HepG2 (cell line): ENCODE data around the gene PRKAB1. TPM values are rescaled to one million over a fixed set of nuclear protein-coding genes. Genes with fewer than 3 reads are reported as not detected.

ENCODE experiments used
- ASH2L ChIP-seq: fragments of 300-600, 200-600 bp; sonication (generic); IDR thresholded peaks from 2 replicates; pipeline ENCODE4 v1.7.0; 2017; ENCODE audit warnings: low read depth, mild to moderate bottlenecking, moderate library complexity, mixed read lengths, low read length; ENCODE audit not compliant: insufficient read length
- CREM ChIP-seq, 2 experiments: sonication (generic) in 1 of 2; formaldehyde crosslinking in 1 of 2; IDR thresholded peaks; 2 replicates each; pipeline versions ENCODE4 v1.4.0 to v1.6.1; 2016 to 2020; ENCODE audit warnings: antibody characterized with exemption in 1 of 2, mild to moderate bottlenecking in 1 of 2, missing genetic modification reagents in 1 of 2
- EEA1 ChIP-seq: sonication (generic); formaldehyde crosslinking; IDR thresholded peaks from 2 replicates; pipeline ENCODE4 v1.5.1; 2020; ENCODE audit warnings: mild to moderate bottlenecking, missing genetic modification reagents, borderline replicate concordance
- ELF3 ChIP-seq: IDR thresholded peaks from 2 replicates; pipeline ENCODE4 v1.6.1; 2016; ENCODE audit warnings: missing genetic modification reagents, missing compliant biosample characterization
- LRRFIP1 ChIP-seq: sonication (generic); formaldehyde crosslinking; conservative IDR thresholded peaks from 2 replicates; pipeline ENCODE4 v1.4.0; 2020; ENCODE audit warnings: missing genetic modification reagents
- MYC ChIP-seq: sonication (generic); formaldehyde crosslinking; IDR thresholded peaks from 2 replicates; pipeline ENCODE4 v1.9.0; 2021; ENCODE audit warnings: missing genetic modification reagents, borderline replicate concordance
- NFIB ChIP-seq: sonication (generic); formaldehyde crosslinking; IDR thresholded peaks from 2 replicates; pipeline ENCODE4 v1.9.0; 2021; ENCODE audit warnings: missing genetic modification reagents, mild to moderate bottlenecking, borderline replicate concordance
- PBX2 ChIP-seq: IDR thresholded peaks from 2 replicates; pipeline ENCODE4 v1.6.1; 2016; ENCODE audit warnings: control low read depth
- PCBP1 ChIP-seq: fragments of 200-400 bp; formaldehyde crosslinking; IDR thresholded peaks from 2 replicates; pipeline ENCODE4 v1.6.1; 2017; ENCODE audit warnings: mild to moderate bottlenecking, low read depth, low read length, borderline replicate concordance
- TBP ChIP-seq: sonication (generic); formaldehyde crosslinking; IDR thresholded peaks from 2 replicates; pipeline ENCODE4 v1.5.0; 2020; ENCODE audit warnings: missing genetic modification reagents
- ZBTB14 ChIP-seq: sonication (generic); formaldehyde crosslinking; IDR thresholded peaks from 2 replicates; pipeline ENCODE4 v1.4.0; 2020; ENCODE audit warnings: missing genetic modification reagents
- ZFP1 ChIP-seq: IDR thresholded peaks from 2 replicates; pipeline ENCODE4 v1.6.1; 2016
- ZFX ChIP-seq: sonication (generic); formaldehyde crosslinking; IDR thresholded peaks from 2 replicates; pipeline ENCODE4 v1.4.0; 2020; ENCODE audit warnings: mild to moderate bottlenecking, low read depth, missing genetic modification reagents, moderate library complexity
- ZNF337 ChIP-seq: sonication (generic); formaldehyde crosslinking; IDR thresholded peaks from 2 replicates; pipeline ENCODE4 v1.5.1; 2020; ENCODE audit warnings: missing genetic modification reagents, low read depth, mild to moderate bottlenecking, borderline replicate concordance
- ZNF431 ChIP-seq: sonication (generic); formaldehyde crosslinking; IDR thresholded peaks from 2 replicates; pipeline ENCODE4 v1.9.0; 2022; ENCODE audit warnings: missing genetic modification reagents, low read depth, mild to moderate bottlenecking, borderline replicate concordance
- ZNF616 ChIP-seq: sonication (generic); formaldehyde crosslinking; IDR thresholded peaks from 2 replicates; pipeline ENCODE4 v1.5.0; 2020; ENCODE audit warnings: low read depth, mild to moderate bottlenecking, missing genetic modification reagents
- ZNF629 ChIP-seq: sonication (generic); formaldehyde crosslinking; conservative IDR thresholded peaks from 2 replicates; pipeline ENCODE4 v1.5.0; 2020; ENCODE audit warnings: missing genetic modification reagents
- polyA plus RNA-seq, 8 experiments: library from polyadenylated mRNA; depleted of rRNA in 3 of 8; stranded (reverse) in 7 of 8; unstranded in 1 of 8; fragments of >200 nt; fragmentation: Illumina TruSeq in 4 of 8; extraction: Trizol in 4 of 8; gene quantifications; 2 replicates each; pipeline versions ENCODE4 v1.2.1 to v1.2.3, GENCODE V29; 2011 to 2016; ENCODE audit warnings: low read depth in 4 of 8, missing spikeins in 1 of 8, mixed read lengths in 1 of 8; ENCODE audit not compliant: insufficient read depth in 1 of 8
- total RNA-seq, 5 experiments: library from RNA; depleted of rRNA; stranded (reverse); fragments of >200 nt; fragmentation: Illumina TruSeq; extraction: Trizol; gene quantifications; 2 replicates each; pipeline ENCODE4 v1.2.3, GENCODE V29; 2016; ENCODE audit warnings: low read depth in 1 of 5
- TF ChIP-seq, protein P1 (sequence below): fragments of 450-650 bp; IDR thresholded peaks from 2 replicates; pipeline ENCODE4 v1.6.1; 2017; ENCODE audit warnings: mild to moderate bottlenecking
- TF ChIP-seq, protein P2 (sequence below): sonication (generic); formaldehyde crosslinking; IDR thresholded peaks from 2 replicates; pipeline ENCODE4 v1.5.0; 2020; ENCODE audit warnings: mild to moderate bottlenecking, missing genetic modification reagents

The PRKAB1 gene
- total and polyA plus RNA-seq, 2 of the 13 experiments (the other 11 are each of a cell fraction or from before 2014, with no cell fraction given), result 28.4 to 35.5 TPM

DNA sequence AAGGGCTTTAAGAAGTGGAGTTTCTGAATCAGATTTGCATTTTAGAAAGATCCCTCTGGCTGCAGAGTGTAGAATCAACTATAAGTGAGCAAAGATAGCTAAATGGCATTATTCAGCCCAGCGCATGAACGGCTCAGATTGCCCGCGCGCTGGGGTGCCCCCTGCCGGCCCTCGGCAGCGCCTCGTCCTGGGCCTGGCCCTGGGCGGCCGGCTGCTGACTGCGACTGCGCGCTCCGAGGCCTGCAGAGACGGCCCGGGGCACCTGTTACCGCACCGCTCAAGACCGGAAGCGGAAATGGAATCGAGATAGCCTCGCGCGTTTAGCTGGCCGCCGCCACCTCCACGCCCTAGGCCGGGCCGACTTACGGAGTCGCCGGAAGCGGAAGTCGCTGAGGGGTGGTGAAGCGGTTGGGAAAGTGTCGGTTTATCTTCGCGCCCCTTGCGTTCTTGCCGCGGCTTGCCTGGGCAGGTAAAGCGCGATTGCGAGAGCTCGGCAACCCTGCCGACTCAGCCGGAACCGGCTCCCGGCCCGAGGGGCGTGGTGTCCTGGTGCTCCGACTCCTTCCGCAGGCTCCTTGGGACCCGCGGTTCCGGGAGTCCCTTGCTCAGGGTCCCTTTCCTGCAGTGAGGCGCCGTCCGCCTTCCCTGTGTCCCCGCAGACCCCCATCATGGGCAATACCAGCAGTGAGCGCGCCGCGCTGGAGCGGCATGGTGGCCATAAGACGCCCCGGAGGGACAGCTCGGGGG, at the start of gene PRKAB1 (continued):
- TF ChIP-seq, protein P1, sequence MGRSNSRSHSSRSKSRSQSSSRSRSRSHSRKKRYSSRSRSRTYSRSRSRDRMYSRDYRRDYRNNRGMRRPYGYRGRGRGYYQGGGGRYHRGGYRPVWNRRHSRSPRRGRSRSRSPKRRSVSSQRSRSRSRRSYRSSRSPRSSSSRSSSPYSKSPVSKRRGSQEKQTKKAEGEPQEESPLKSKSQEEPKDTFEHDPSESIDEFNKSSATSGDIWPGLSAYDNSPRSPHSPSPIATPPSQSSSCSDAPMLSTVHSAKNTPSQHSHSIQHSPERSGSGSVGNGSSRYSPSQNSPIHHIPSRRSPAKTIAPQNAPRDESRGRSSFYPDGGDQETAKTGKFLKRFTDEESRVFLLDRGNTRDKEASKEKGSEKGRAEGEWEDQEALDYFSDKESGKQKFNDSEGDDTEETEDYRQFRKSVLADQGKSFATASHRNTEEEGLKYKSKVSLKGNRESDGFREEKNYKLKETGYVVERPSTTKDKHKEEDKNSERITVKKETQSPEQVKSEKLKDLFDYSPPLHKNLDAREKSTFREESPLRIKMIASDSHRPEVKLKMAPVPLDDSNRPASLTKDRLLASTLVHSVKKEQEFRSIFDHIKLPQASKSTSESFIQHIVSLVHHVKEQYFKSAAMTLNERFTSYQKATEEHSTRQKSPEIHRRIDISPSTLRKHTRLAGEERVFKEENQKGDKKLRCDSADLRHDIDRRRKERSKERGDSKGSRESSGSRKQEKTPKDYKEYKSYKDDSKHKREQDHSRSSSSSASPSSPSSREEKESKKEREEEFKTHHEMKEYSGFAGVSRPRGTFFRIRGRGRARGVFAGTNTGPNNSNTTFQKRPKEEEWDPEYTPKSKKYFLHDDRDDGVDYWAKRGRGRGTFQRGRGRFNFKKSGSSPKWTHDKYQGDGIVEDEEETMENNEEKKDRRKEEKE, result no peak
- TF ChIP-seq EEA1 (no peak), ZBTB14 (CRISPR knock-in tag) (no peak), MYC (CRISPR knock-in tag) (peak; percentile 67; the same call in 1 of the 2 replicates), ZNF616 (0 out of 2 replicates have a peak, but pooled peaks have one; percentile 65), ZNF629 (CRISPR knock-in tag) (no peak), PBX2 (no peak), CREM (IDR thresholded peaks at IDR 0.05) (peak; percentile 54), CREM (CRISPR knock-in tag; IDR thresholded peaks at IDR 0.05) (no peak), TBP (CRISPR knock-in tag) (no peak), NFIB (CRISPR knock-in tag) (no peak), ELF3 (CRISPR knock-in tag) (peak; percentile 96), ASH2L (peak; percentile 87), ZNF337 (CRISPR knock-in tag) (peak; percentile 50; the same call in 1 of the 2 replicates), ZFX (CRISPR knock-in tag) (peak; percentile 95), LRRFIP1 (CRISPR knock-in tag) (no peak), ZFP1 (CRISPR knock-in tag) (0 out of 2 replicates have a peak, but pooled peaks have one; percentile 23), ZNF431 (CRISPR knock-in tag) (no peak), PCBP1 (no peak)
- TF ChIP-seq, protein P2, sequence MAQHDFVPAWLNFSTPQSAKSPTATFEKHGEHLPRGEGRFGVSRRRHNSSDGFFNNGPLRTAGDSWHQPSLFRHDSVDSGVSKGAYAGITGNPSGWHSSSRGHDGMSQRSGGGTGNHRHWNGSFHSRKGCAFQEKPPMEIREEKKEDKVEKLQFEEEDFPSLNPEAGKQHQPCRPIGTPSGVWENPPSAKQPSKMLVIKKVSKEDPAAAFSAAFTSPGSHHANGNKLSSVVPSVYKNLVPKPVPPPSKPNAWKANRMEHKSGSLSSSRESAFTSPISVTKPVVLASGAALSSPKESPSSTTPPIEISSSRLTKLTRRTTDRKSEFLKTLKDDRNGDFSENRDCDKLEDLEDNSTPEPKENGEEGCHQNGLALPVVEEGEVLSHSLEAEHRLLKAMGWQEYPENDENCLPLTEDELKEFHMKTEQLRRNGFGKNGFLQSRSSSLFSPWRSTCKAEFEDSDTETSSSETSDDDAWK (CRISPR knock-in tag), result no peak
